WTC11 (cell line): ENCODE data around the gene FOCAD. TPM values are rescaled to one million over a fixed set of nuclear protein-coding genes. Genes with fewer than 3 reads are reported as not detected.

Experiments used
- ATAC-seq: fragments of 200-7000 bp; cut with Tn5 transposase; 2 replicates; pipeline ENCODE4 v1.10.0; 2021; ENCODE audit warnings: mild to moderate bottlenecking, moderate library complexity
- CTCF ChIA-PET: fragments of 300-600 bp; sonication (Branson Sonifier 250); formaldehyde crosslinking; loops from one replicate; lab custom pipeline; 2021; ENCODE audit warnings: antibody characterized with exemption; lab: Charles Lee
- POLR2A ChIA-PET: fragments of 350-600 bp; sonication (Branson Sonifier 250); formaldehyde crosslinking; loops from one replicate; lab custom pipeline; 2021; ENCODE audit warnings: antibody characterized with exemption; lab: Charles Lee
- DNase-seq: peaks from one replicate; pipeline ENCODE4 v3.0.0; 2021; ENCODE audit warnings: low spot score
- H3K27ac Mint-ChIP-seq: 2 replicates; pipeline ENCODE4 v1.8.0; 2021; ENCODE audit warnings: mixed read lengths
- H3K27me3 Mint-ChIP-seq: 2 replicates; pipeline ENCODE4 v1.8.0; 2021; ENCODE audit warnings: low read depth, mild to moderate bottlenecking, moderate library complexity, mixed read lengths
- H3K36me3 Mint-ChIP-seq: 2 replicates; pipeline ENCODE4 v1.8.0; 2021; ENCODE audit warnings: mixed read lengths
- H3K4me1 Mint-ChIP-seq: 2 replicates; pipeline ENCODE4 v1.8.0; 2022; ENCODE audit warnings: mixed read lengths
- H3K4me3 Mint-ChIP-seq: 2 replicates; pipeline ENCODE4 v1.8.0; 2021; ENCODE audit warnings: mild to moderate bottlenecking, moderate library complexity, mixed read lengths
- H3K9me3 Mint-ChIP-seq: 2 replicates; pipeline ENCODE4 v1.8.0; 2021; ENCODE audit warnings: mixed read lengths
- FOXJ3 ChIP-seq: sonication (generic); formaldehyde crosslinking; IDR thresholded peaks from 2 replicates; pipeline ENCODE4 v1.9.0; 2021; ENCODE audit warnings: missing genetic modification reagents, mild to moderate bottlenecking, borderline replicate concordance
- GABPB1 ChIP-seq: sonication (generic); formaldehyde crosslinking; IDR thresholded peaks from 2 replicates; pipeline ENCODE4 v1.8.1; 2023; ENCODE audit warnings: mild to moderate bottlenecking, missing genetic modification reagents
- NFYB ChIP-seq: sonication (generic); formaldehyde crosslinking; conservative IDR thresholded peaks from 2 replicates; pipeline ENCODE4 v1.8.0; 2022; ENCODE audit warnings: low read depth, missing genetic modification reagents
- NR1H2 ChIP-seq: sonication (generic); formaldehyde crosslinking; IDR thresholded peaks from 2 replicates; pipeline ENCODE4 v1.9.0; 2021; ENCODE audit warnings: mild to moderate bottlenecking, moderate library complexity, missing genetic modification reagents
- TEAD1 ChIP-seq: sonication (generic); formaldehyde crosslinking; IDR thresholded peaks from 2 replicates; pipeline ENCODE4 v1.8.0; 2022; ENCODE audit warnings: mild to moderate bottlenecking, missing genetic modification reagents
- total RNA-seq: library from RNA; stranded (reverse); gene quantifications from 3 replicates; pipeline ENCODE4 v1.2.3, GENCODE V29; 2021
- TF ChIP-seq, protein P1 (sequence below): sonication (generic); formaldehyde crosslinking; IDR thresholded peaks from 2 replicates; pipeline ENCODE4 v1.8.1; 2023; ENCODE audit warnings: mild to moderate bottlenecking, missing genetic modification reagents
- TF ChIP-seq, protein P2 (sequence below): fragments of 250-450 bp; sonication (Bioruptor Pico); IDR thresholded peaks from 2 replicates; pipeline ENCODE4 v1.9.0; 2021; ENCODE audit warnings: moderate library complexity, mild to moderate bottlenecking, inconsistent platforms, borderline replicate concordance
- TF ChIP-seq, protein P3 (sequence below): fragments of 250-450 bp; sonication (Bioruptor Pico); IDR thresholded peaks from 2 replicates; pipeline ENCODE4 v1.9.0; 2021; ENCODE audit warnings: mild to moderate bottlenecking, borderline replicate concordance
- TF ChIP-seq, protein P4 (sequence below): sonication (generic); formaldehyde crosslinking; IDR thresholded peaks from 2 replicates; pipeline ENCODE4 v1.8.1; 2023; ENCODE audit warnings: mild to moderate bottlenecking, missing genetic modification reagents, borderline replicate concordance
- TF ChIP-seq, protein P5 (sequence below): sonication (generic); formaldehyde crosslinking; IDR thresholded peaks from 2 replicates; pipeline ENCODE4 v1.8.0; 2022; ENCODE audit warnings: missing genetic modification reagents
- TF ChIP-seq, protein P6 (sequence below): fragments of 250-450 bp; sonication (Bioruptor Pico); conservative IDR thresholded peaks from 2 replicates; pipeline ENCODE4 v1.9.0; 2021; ENCODE audit warnings: mild to moderate bottlenecking
- TF ChIP-seq, protein P7 (sequence below): fragments of 250-450 bp; sonication (Bioruptor Pico); IDR thresholded peaks from 2 replicates; pipeline ENCODE4 v1.9.0; 2021; ENCODE audit warnings: mild to moderate bottlenecking

Gene FOCAD
- total RNA-seq, 1 experiment from 2014 or later = 34.3 TPM

DNA sequence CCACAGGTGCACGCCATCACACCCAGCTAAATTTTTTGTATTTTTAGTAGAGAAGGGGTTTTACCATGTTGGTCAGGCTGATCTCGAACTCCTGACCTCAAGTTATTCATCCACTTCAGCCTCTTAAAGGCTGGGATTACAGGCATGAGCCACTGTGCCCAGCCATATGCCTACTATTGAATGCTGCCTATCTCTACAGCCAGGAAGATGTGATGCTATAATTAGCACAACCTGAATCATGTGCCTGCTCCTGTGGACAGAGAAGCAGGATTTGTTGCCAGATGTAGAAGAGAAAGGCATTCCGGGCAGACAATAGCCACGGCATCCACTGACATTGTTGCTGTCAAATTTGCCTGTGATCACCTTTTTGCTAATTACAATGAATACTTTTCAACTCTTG, 37.4 kb upstream of the FOCAD start:
- H3K27me3 Mint-ChIP-seq = no peaks in the 10 kb centered on the region
- CTCF ChIA-PET = interaction anchor here (1.4 kb wide), 1 partner anchor 22 kb away, joined by 6 read pairs; no protein-coding TSS in a partner anchor
- no peak overlapping the region for H3K4me3 Mint-ChIP-seq
- peak; percentile 39; the same call in 1 of the 2 replicates for ATAC-seq
- H3K9me3 Mint-ChIP-seq = no peaks in the 10 kb centered on the region
- POLR2A ChIA-PET = no interaction called here
- H3K27ac Mint-ChIP-seq = no peak overlapping the region
- H3K4me1 Mint-ChIP-seq = no peaks in the 10 kb centered on the region
- no peaks in the 10 kb centered on the region for H3K36me3 Mint-ChIP-seq
- no peak for DNase-seq
- TF ChIP-seq, protein P1, sequence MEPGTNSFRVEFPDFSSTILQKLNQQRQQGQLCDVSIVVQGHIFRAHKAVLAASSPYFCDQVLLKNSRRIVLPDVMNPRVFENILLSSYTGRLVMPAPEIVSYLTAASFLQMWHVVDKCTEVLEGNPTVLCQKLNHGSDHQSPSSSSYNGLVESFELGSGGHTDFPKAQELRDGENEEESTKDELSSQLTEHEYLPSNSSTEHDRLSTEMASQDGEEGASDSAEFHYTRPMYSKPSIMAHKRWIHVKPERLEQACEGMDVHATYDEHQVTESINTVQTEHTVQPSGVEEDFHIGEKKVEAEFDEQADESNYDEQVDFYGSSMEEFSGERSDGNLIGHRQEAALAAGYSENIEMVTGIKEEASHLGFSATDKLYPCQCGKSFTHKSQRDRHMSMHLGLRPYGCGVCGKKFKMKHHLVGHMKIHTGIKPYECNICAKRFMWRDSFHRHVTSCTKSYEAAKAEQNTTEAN (CRISPR knock-in tag) = no peak
- TF ChIP-seq, protein P2, sequence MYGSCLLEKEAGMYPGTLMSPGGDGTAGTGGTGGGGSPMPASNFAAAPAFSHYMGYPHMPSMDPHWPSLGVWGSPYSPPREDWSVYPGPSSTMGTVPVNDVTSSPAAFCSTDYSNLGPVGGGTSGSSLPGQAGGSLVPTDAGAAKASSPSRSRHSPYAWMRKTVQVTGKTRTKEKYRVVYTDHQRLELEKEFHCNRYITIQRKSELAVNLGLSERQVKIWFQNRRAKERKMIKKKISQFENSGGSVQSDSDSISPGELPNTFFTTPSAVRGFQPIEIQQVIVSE (CRISPR knock-in tag) = no peak
- TF ChIP-seq GABPB1 (CRISPR knock-in tag) = no peak
- TF ChIP-seq NR1H2 (CRISPR knock-in tag) = no peak
- TF ChIP-seq, protein P3, sequence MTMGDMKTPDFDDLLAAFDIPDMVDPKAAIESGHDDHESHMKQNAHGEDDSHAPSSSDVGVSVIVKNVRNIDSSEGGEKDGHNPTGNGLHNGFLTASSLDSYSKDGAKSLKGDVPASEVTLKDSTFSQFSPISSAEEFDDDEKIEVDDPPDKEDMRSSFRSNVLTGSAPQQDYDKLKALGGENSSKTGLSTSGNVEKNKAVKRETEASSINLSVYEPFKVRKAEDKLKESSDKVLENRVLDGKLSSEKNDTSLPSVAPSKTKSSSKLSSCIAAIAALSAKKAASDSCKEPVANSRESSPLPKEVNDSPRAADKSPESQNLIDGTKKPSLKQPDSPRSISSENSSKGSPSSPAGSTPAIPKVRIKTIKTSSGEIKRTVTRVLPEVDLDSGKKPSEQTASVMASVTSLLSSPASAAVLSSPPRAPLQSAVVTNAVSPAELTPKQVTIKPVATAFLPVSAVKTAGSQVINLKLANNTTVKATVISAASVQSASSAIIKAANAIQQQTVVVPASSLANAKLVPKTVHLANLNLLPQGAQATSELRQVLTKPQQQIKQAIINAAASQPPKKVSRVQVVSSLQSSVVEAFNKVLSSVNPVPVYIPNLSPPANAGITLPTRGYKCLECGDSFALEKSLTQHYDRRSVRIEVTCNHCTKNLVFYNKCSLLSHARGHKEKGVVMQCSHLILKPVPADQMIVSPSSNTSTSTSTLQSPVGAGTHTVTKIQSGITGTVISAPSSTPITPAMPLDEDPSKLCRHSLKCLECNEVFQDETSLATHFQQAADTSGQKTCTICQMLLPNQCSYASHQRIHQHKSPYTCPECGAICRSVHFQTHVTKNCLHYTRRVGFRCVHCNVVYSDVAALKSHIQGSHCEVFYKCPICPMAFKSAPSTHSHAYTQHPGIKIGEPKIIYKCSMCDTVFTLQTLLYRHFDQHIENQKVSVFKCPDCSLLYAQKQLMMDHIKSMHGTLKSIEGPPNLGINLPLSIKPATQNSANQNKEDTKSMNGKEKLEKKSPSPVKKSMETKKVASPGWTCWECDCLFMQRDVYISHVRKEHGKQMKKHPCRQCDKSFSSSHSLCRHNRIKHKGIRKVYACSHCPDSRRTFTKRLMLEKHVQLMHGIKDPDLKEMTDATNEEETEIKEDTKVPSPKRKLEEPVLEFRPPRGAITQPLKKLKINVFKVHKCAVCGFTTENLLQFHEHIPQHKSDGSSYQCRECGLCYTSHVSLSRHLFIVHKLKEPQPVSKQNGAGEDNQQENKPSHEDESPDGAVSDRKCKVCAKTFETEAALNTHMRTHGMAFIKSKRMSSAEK = no peak
- TF ChIP-seq TEAD1 (CRISPR knock-in tag) = no peak
- no peak for TF ChIP-seq NFYB (CRISPR knock-in tag)
- TF ChIP-seq, protein P4, sequence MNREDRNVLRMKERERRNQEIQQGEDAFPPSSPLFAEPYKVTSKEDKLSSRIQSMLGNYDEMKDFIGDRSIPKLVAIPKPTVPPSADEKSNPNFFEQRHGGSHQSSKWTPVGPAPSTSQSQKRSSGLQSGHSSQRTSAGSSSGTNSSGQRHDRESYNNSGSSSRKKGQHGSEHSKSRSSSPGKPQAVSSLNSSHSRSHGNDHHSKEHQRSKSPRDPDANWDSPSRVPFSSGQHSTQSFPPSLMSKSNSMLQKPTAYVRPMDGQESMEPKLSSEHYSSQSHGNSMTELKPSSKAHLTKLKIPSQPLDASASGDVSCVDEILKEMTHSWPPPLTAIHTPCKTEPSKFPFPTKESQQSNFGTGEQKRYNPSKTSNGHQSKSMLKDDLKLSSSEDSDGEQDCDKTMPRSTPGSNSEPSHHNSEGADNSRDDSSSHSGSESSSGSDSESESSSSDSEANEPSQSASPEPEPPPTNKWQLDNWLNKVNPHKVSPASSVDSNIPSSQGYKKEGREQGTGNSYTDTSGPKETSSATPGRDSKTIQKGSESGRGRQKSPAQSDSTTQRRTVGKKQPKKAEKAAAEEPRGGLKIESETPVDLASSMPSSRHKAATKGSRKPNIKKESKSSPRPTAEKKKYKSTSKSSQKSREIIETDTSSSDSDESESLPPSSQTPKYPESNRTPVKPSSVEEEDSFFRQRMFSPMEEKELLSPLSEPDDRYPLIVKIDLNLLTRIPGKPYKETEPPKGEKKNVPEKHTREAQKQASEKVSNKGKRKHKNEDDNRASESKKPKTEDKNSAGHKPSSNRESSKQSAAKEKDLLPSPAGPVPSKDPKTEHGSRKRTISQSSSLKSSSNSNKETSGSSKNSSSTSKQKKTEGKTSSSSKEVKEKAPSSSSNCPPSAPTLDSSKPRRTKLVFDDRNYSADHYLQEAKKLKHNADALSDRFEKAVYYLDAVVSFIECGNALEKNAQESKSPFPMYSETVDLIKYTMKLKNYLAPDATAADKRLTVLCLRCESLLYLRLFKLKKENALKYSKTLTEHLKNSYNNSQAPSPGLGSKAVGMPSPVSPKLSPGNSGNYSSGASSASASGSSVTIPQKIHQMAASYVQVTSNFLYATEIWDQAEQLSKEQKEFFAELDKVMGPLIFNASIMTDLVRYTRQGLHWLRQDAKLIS = no peak
- TF ChIP-seq, protein P5, sequence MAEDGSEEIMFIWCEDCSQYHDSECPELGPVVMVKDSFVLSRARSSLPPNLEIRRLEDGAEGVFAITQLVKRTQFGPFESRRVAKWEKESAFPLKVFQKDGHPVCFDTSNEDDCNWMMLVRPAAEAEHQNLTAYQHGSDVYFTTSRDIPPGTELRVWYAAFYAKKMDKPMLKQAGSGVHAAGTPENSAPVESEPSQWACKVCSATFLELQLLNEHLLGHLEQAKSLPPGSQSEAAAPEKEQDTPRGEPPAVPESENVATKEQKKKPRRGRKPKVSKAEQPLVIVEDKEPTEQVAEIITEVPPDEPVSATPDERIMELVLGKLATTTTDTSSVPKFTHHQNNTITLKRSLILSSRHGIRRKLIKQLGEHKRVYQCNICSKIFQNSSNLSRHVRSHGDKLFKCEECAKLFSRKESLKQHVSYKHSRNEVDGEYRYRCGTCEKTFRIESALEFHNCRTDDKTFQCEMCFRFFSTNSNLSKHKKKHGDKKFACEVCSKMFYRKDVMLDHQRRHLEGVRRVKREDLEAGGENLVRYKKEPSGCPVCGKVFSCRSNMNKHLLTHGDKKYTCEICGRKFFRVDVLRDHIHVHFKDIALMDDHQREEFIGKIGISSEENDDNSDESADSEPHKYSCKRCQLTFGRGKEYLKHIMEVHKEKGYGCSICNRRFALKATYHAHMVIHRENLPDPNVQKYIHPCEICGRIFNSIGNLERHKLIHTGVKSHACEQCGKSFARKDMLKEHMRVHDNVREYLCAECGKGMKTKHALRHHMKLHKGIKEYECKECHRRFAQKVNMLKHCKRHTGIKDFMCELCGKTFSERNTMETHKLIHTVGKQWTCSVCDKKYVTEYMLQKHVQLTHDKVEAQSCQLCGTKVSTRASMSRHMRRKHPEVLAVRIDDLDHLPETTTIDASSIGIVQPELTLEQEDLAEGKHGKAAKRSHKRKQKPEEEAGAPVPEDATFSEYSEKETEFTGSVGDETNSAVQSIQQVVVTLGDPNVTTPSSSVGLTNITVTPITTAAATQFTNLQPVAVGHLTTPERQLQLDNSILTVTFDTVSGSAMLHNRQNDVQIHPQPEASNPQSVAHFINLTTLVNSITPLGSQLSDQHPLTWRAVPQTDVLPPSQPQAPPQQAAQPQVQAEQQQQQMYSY (CRISPR knock-in tag) = no peak
- no peak for TF ChIP-seq FOXJ3

DNA sequence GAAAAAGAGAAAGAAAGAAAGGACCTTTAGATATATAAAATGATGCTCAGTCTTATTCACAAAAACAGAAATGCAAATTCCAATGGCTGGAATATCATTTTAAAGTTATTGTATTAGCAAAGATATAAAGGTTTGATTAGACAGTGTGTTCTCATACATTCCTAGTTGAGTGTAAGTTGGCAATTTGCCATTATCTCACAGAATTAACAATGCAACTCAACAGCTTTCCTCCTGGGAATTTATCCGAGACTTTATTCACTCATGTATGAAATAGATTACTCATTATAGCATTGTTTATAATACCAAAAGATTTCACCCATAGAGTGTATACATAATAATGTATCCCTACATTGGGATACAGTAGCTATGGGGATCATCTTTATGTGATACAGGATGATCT, 34.7 kb upstream of the FOCAD start:
- peaks cover 4% of the 10 kb centered on the region; the same call in 1 of the 2 replicates for H3K36me3 Mint-ChIP-seq
- peaks cover 5% of the 10 kb centered on the region; the same call in 1 of the 2 replicates for H3K9me3 Mint-ChIP-seq
- no peak for ATAC-seq
- CTCF ChIA-PET = no interaction called here
- H3K27me3 Mint-ChIP-seq = no peaks in the 10 kb centered on the region; the same call in 1 of the 2 replicates
- no peak overlapping the region for H3K4me3 Mint-ChIP-seq
- no peaks in the 10 kb centered on the region for H3K4me1 Mint-ChIP-seq
- POLR2A ChIA-PET = no interaction called here
- H3K27ac Mint-ChIP-seq = no peak overlapping the region
- no peak for DNase-seq
- TF ChIP-seq, protein P6, sequence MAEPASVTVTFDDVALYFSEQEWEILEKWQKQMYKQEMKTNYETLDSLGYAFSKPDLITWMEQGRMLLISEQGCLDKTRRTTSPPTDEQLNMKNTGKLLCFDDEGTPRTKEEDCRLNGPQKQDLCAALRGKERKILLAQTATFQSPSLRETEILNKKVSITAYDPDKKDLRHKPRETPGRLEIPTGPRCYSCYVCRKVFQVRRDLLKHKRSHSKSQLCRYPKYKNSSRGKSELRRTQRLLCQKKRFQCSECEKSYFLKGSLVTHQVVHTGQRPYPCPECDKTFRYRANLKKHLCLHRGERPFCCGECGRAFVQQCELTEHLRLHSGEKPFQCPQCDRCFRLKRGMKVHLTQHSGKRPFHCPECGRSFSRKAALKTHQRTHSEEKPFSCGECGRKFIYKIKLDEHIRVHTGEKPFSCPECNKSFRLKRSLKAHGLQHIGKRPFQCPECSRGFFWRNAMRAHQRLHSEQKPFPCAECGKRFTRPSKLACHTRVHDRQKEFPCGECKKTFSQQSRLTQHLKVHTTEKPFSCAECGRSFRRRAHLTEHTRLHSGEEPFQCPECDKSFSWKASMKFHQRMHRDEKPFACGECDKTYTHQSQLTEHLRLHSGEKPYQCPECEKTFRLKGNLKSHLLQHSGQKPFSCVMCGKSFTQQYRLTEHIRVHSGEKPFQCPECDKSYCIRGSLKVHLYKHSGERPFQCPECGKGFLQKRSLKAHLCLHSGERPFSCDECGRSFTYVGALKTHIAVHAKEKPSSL (CRISPR knock-in tag) = no peak
- TF ChIP-seq, protein P4 = no peak
- TF ChIP-seq, protein P7, sequence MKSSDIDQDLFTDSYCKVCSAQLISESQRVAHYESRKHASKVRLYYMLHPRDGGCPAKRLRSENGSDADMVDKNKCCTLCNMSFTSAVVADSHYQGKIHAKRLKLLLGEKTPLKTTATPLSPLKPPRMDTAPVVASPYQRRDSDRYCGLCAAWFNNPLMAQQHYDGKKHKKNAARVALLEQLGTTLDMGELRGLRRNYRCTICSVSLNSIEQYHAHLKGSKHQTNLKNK (CRISPR knock-in tag) = no peak
